OCI-LY1 (cell line): ENCODE results near the gene XPO5.

Source experiments
- H2AFZ ChIP-seq: fragments of 200-600 bp; sonication (generic), shearing (Covaris generic); 2 replicates; pipeline ENCODE4 v1.6.0; 2014; ENCODE audit warnings: antibody characterized with exemption, mild to moderate bottlenecking, low read length
- H3F3A ChIP-seq: fragments of 200-600 bp; sonication (generic), shearing (Covaris generic); 2 replicates; pipeline ENCODE4 v1.6.0; 2014; ENCODE audit warnings: mild to moderate bottlenecking, antibody characterized with exemption, low read length, moderate library complexity; ENCODE audit not compliant: insufficient read depth
- H3K27ac ChIP-seq: fragments of 200-600 bp; sonication (generic); 2 replicates; pipeline ENCODE4 v1.5.1; 2014; ENCODE audit warnings: low read length, mixed run types, mild to moderate bottlenecking, low read depth; ENCODE audit not compliant: poor library complexity, severe bottlenecking
- H3K27me3 ChIP-seq: fragments of 200-600 bp; sonication (generic); 2 replicates; pipeline ENCODE4 v1.6.0; 2014; ENCODE audit warnings: antibody characterized with exemption, mild to moderate bottlenecking, low read length, moderate library complexity; ENCODE audit not compliant: insufficient read depth
- H3K36me3 ChIP-seq: fragments of 200-600 bp; sonication (generic); 2 replicates; pipeline ENCODE4 v1.6.1; 2014; ENCODE audit warnings: mild to moderate bottlenecking, antibody characterized with exemption, low read length, moderate library complexity, mixed read lengths; ENCODE audit not compliant: insufficient read depth
- H3K4me1 ChIP-seq: fragments of 200-600 bp; sonication (generic); 2 replicates; pipeline ENCODE4 v1.5.1; 2014; ENCODE audit warnings: mild to moderate bottlenecking, low read length, moderate library complexity; ENCODE audit not compliant: insufficient read depth, severe bottlenecking
- H3K4me2 ChIP-seq: fragments of 200-600 bp; sonication (generic), shearing (Covaris generic); 2 replicates; pipeline ENCODE4 v1.6.1; 2014; ENCODE audit warnings: low read length
- H3K4me3 ChIP-seq: fragments of 200-600 bp; sonication (generic); 2 replicates; pipeline ENCODE4 v1.5.1; 2014; ENCODE audit warnings: low read length, low read depth, mild to moderate bottlenecking, mixed read lengths; ENCODE audit not compliant: poor library complexity, severe bottlenecking
- H3K79me2 ChIP-seq: fragments of 200-600 bp; shearing (Covaris generic); 2 replicates; pipeline ENCODE4 v1.6.1; 2016; ENCODE audit warnings: mixed run types, low read length, mixed read lengths; ENCODE audit not compliant: insufficient read depth
- H3K9ac ChIP-seq: fragments of 200-600 bp; sonication (generic), shearing (Covaris generic); 2 replicates; pipeline ENCODE4 v1.6.1; 2014; ENCODE audit warnings: mild to moderate bottlenecking, low read length, mixed read lengths
- H3K9me2 ChIP-seq: fragments of 200-600 bp; sonication (generic), shearing (Covaris generic); 2 replicates; pipeline ENCODE4 v1.6.1; 2014; ENCODE audit warnings: low read depth, mild to moderate bottlenecking, low read length, mixed read lengths
- H3K9me3 ChIP-seq: fragments of 200-600 bp; shearing (Covaris generic); 2 replicates; pipeline ENCODE4 v1.6.1; 2014; ENCODE audit warnings: low read length, mixed read lengths
- H4K20me1 ChIP-seq: fragments of 200-600 bp; sonication (generic), shearing (Covaris generic); 2 replicates; pipeline ENCODE4 v1.6.0; 2016; ENCODE audit warnings: mild to moderate bottlenecking, low read length; ENCODE audit not compliant: insufficient read depth
- EZH2 ChIP-seq: fragments of 200-600 bp; sonication (generic), shearing (Covaris generic); IDR thresholded peaks from 2 replicates; pipeline ENCODE4 v1.8.0; 2017; ENCODE audit warnings: borderline replicate concordance, mixed run types, mild to moderate bottlenecking, antibody characterized with exemption, low read length, moderate library complexity, mixed read lengths
- TF ChIP-seq, protein P1 (sequence below): fragments of 200-600 bp; sonication (generic), shearing (Covaris generic); IDR thresholded peaks from 2 replicates; pipeline ENCODE4 v1.5.1; 2017; ENCODE audit warnings: mild to moderate bottlenecking, antibody characterized with exemption, low read length, moderate library complexity, mixed read lengths

XPO5 gene

DNA sequence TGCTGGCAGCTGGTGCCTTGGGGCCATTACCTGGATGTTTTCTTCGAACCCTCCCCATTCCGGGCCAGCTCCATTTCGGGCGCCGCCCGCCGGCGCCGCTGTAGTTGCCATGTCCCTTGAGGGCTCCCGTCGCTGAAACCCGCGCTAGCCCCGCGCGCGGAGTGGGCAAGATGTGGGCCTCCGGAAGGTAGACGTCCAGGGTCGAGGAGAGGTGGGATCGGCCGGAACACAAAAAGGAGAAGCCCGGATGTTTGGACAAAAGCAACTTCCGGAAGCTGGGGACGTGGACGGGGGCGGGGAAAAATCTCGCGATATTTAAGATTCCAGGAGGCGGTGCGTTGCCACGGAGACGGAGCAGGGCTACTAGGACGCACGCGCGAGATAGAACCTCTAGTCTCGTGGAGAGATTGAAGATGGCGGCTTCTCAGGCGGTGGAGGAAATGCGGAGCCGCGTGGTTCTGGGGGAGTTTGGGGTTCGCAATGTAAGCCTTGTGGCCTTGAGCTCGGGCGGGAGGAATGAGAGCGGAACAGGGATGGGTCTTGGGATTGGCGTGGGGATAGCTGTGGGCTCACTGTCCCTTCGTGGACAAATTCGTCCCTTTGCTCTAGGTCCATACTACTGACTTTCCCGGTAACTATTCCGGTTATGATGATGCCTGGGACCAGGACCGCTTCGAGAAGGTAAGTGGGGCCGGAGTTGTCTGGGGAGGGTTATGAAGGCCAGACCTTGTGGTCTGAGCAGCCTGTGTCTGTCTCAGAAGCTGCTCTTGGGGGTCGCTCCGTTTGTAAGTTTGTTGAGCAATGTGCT is 58.9 kb downstream of the XPO5 start, which contains the start of the genes POLR1C and YIPF3:
POLR1C (plus strand) TSS at position 393 of the 808 bp plus-strand sequence; CDS start at position 414, 21 bp downstream.
YIPF3 (minus strand) TSS at position 230 of the 808 bp plus-strand sequence; CDS start at position 111, 119 bp downstream.
- TF ChIP-seq EZH2 = no peak
- TF ChIP-seq, protein P1, sequence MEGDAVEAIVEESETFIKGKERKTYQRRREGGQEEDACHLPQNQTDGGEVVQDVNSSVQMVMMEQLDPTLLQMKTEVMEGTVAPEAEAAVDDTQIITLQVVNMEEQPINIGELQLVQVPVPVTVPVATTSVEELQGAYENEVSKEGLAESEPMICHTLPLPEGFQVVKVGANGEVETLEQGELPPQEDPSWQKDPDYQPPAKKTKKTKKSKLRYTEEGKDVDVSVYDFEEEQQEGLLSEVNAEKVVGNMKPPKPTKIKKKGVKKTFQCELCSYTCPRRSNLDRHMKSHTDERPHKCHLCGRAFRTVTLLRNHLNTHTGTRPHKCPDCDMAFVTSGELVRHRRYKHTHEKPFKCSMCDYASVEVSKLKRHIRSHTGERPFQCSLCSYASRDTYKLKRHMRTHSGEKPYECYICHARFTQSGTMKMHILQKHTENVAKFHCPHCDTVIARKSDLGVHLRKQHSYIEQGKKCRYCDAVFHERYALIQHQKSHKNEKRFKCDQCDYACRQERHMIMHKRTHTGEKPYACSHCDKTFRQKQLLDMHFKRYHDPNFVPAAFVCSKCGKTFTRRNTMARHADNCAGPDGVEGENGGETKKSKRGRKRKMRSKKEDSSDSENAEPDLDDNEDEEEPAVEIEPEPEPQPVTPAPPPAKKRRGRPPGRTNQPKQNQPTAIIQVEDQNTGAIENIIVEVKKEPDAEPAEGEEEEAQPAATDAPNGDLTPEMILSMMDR = no peak
- Histone ChIP-seq H3K27ac (peak within 1 kb of the TSS; percentile 46), H3K4me1 (peaks cover 26% of the 10 kb centered on the region), H3K79me2 (peaks cover 30% of the 10 kb centered on the region), H3K9me2 (no peaks in the 10 kb centered on the region), H3K36me3 (peaks cover 66% of the 10 kb centered on the region), H3K9me3 (no peaks in the 10 kb centered on the region), H3F3A (no peaks in the 10 kb centered on the region), H4K20me1 (no peaks in the 10 kb centered on the region), H3K27me3 (no peaks in the 10 kb centered on the region), H3K4me2 (peak within 1 kb of the TSS; percentile 95), H2AFZ (no peak within 1 kb of the TSS), H3K9ac (peak within 1 kb of the TSS; percentile 98), H3K4me3 (peak within 1 kb of the TSS; percentile 96)

DNA sequence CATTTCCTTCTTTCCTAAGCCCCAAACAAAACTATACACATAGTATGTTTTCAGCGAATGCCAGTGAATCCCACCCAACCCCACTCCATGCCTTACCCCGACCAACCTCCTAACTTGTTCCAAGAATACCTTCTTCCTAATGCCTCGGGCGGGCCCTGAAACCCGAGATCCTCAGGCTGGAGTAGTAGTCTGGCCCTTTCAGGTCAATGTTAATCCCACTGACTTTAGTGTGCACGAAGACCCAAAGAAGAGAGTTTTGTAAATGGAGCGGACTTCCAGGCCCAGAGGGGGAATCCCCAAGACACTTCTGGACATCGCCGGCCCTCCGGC is 59.5 kb downstream of the XPO5 start:
- peak overlapping the region; percentile 93 for H3K4me2 ChIP-seq
- peaks cover 26% of the 10 kb centered on the region for H3K4me1 ChIP-seq
- no peaks in the 10 kb centered on the region for H3K9me3 ChIP-seq
- no peaks in the 10 kb centered on the region for H3F3A ChIP-seq
- peaks cover 66% of the 10 kb centered on the region for H3K36me3 ChIP-seq
- H3K27ac ChIP-seq = peak overlapping the region; percentile 24
- peaks cover 30% of the 10 kb centered on the region for H3K79me2 ChIP-seq
- no peaks in the 10 kb centered on the region for H4K20me1 ChIP-seq
- H3K9me2 ChIP-seq = no peaks in the 10 kb centered on the region
- H3K9ac ChIP-seq = peak overlapping the region; percentile 98
- no peaks in the 10 kb centered on the region for H3K27me3 ChIP-seq
- TF ChIP-seq, protein P1 = no peak
- TF ChIP-seq EZH2 = no peak
- H3K4me3 ChIP-seq = peak overlapping the region; percentile 96
- H2AFZ ChIP-seq = no peak overlapping the region

- Histone ChIP-seq H3K4me1 (peaks cover 26% of the 10 kb centered on the region), H3K27ac (no peak overlapping the region), H4K20me1 (no peaks in the 10 kb centered on the region), H3F3A (no peaks in the 10 kb centered on the region), H2AFZ (no peak overlapping the region), H3K79me2 (peaks cover 30% of the 10 kb centered on the region), H3K9me2 (no peaks in the 10 kb centered on the region), H3K4me2 (peak overlapping the region; percentile 93), H3K36me3 (peaks cover 62% of the 10 kb centered on the region), H3K9ac (peak overlapping the region; percentile 98), H3K27me3 (no peaks in the 10 kb centered on the region), H3K9me3 (no peaks in the 10 kb centered on the region), H3K4me3 (peak overlapping the region; percentile 96)
- no peak for TF ChIP-seq EZH2
- TF ChIP-seq, protein P1 = no peak
These were observed 60.0 kb downstream of the XPO5 start for GRCh38 chr6:43515808-43516207.
